Fibroblast of mammary gland (primary cell): ENCODE measurements around the gene LRRC75A.
A peak's percentile ranks its signal among the peaks of the same experiment; 100 is the strongest.

ENCODE experiments used
- DNase-seq: peaks from one replicate; pipeline ENCODE4 v3.0.0-alpha.2; 2010; ENCODE audit warnings: low read depth
- H3K4me3 ChIP-seq: 2 replicates; pipeline ENCODE4 v1.5.1; 2011; ENCODE audit warnings: low read depth, mild to moderate bottlenecking, low read length, moderate library complexity; ENCODE audit not compliant: control insufficient read depth
- TF ChIP-seq, protein P1 (sequence below): conservative IDR thresholded peaks from 2 replicates; pipeline ENCODE4 v1.5.1; 2011; ENCODE audit warnings: low read depth, low read length, inconsistent platforms; ENCODE audit not compliant: control insufficient read depth, insufficient read depth

LRRC75A gene

DNA sequence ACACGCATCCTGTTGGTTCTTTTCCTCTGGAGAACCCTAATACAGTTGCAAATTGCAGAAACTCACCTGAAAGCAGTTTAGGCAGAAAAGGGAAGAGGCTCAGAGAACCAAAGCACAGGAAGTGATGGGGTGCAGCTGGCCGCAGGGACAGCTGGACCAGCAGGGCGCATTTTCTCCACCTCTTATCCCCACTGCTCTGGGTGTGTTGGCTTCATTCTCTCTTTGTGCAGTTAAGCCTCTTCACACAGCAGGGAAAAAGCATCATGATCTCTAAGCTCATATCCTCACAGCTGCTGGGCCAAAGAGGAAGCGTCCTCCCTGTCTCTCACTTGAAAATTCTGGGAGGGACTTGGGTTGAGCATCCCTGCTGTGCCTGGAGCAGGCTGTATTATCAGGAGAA is 20.0 kb upstream of the LRRC75A start:
- no peak for DNase-seq

DNA sequence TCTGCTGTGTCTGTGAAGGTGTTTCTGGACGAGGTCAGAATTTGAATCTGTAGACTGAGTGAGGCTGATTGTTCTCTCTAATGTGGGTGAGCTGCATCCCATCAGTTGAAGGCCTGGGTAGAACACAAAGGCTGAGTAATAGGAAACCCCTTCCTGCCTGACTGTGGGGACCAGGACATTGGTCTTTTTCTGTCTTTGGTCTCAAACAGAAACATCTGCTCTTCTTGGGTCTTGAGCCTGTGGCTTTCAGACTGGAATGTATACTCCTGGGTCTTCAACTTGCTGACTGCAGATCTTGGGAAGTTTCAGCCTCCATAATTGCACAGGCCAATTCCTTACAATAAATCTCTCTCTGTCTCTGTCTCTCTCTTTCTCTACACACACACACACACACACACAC is 19.6 kb upstream of the LRRC75A start:
- no peak overlapping the region for H3K4me3 ChIP-seq
- no peak for DNase-seq
- TF ChIP-seq, protein P1, sequence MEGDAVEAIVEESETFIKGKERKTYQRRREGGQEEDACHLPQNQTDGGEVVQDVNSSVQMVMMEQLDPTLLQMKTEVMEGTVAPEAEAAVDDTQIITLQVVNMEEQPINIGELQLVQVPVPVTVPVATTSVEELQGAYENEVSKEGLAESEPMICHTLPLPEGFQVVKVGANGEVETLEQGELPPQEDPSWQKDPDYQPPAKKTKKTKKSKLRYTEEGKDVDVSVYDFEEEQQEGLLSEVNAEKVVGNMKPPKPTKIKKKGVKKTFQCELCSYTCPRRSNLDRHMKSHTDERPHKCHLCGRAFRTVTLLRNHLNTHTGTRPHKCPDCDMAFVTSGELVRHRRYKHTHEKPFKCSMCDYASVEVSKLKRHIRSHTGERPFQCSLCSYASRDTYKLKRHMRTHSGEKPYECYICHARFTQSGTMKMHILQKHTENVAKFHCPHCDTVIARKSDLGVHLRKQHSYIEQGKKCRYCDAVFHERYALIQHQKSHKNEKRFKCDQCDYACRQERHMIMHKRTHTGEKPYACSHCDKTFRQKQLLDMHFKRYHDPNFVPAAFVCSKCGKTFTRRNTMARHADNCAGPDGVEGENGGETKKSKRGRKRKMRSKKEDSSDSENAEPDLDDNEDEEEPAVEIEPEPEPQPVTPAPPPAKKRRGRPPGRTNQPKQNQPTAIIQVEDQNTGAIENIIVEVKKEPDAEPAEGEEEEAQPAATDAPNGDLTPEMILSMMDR: no peak

More for the DNA sequence above, 20.0 kb upstream of the LRRC75A start:
- no peak overlapping the region for H3K4me3 ChIP-seq
- TF ChIP-seq, protein P1: no peak

DNA sequence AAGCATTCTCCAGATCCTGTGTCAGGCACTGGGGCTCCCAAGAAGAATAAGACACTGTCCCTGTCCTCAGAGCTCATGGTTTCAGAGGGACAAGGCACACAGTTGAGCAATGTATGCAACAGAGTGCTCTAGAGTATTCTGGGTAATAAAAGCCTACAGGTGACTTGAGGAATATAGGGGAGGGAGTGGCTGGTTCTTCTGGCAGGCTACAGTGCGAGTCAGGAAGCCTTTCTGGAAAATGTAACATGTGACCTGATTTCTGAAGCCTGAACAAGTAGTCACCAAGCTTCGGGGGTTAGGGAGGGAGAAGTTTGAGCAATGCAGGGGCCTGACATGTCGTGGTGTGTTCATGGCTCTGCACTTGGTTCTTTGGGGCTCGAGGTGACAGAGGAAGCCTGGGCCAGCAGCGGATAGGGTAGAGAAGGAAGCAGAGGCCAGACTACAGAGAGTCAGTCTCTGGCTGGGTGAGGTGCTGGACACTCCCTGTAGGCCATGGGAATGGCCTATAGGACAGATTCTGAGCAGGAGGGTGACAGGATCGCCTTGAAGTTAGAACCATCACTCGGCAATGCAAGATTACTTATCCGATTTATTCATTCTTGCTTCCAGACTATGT is 16.0 kb upstream of the LRRC75A start:
- TF ChIP-seq, protein P1: no peak
- DNase-seq: peak; percentile 28
- H3K4me3 ChIP-seq: no peak overlapping the region

DNA sequence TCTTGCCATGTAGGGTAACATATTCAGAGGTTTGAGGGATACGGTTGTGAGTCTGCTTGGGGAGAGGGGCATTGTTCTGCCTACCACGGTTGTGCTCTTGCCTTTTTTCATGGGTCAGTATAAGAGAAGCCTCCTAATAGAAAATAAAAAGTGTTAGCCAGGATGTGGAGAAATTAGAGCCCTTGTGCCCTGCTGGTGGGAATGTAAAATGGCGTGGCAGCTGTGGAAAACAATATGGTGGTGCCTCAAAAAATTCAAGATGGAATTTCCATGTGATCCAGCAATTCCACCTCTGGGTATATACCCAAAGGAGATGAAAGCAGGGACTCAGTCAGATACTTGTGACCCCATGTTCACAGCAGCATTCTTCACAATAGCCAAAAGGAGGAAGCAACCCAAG is 14.2 kb upstream of the LRRC75A start:
- TF ChIP-seq, protein P1: peak; percentile 29
- DNase-seq: no peak
- H3K4me3 ChIP-seq: no peak overlapping the region

DNA sequence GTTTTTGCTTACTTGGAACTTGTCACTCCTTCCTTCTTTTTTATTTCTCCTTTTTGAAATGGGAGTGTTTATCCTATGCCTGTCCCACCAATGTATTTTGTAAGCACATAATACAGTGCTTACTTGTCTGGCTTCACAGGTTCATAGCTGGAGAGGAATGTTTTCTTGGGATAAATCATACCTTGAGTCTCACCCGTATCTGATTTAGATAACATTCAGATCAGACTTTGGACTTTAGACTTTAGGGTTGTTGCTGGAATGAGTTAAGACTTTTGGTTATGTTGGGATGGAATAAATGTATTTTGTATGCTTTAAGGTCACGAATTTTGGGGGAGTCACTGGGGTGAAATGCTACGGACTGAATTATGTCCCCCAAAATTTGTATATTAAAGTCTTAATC is 13.0 kb upstream of the LRRC75A start:
- TF ChIP-seq, protein P1: no peak
- H3K4me3 ChIP-seq: no peak overlapping the region
- DNase-seq: no peak

DNA sequence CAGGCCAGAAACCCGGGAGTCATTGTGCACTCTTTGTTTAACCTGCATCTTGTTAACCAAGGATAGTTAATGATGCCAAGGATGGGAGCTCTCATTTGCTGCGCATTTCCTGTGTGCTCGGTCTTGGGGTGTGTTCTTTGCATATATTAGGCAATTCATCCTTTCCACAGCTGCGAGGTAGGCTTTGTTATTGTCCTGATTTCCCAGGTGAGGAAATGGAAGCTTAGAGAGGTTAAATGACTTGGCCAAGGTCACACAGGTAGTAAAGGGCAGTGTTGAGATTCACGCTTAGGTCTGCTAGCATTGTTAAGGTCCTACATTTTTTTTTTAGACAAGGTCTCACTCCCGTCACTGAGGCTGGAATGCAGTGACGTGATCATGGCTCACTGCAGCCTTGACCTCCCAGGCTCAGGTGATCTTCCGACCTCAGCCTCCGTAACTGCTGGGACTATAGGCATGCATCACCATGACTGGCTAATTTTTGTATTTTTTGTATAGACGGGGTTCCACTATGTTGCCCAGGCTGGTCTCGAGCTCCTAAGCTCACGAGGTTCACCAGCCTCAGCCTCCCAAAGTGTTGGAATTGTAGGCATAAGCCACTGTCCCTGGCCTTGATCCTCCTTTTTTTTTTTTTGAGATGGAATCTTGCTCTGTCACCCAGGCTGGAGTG is 5.0 kb upstream of the LRRC75A start:
- no peak for DNase-seq
- TF ChIP-seq, protein P1: no peak
- no peak overlapping the region for H3K4me3 ChIP-seq
